Measurements from ENCODE around the gene HPSE2. TPM values are rescaled to one million over a fixed set of nuclear protein-coding genes. Genes with fewer than 3 reads are reported as not detected.

Gene HPSE2
- total RNA-seq, 1 experiment from 2014 or later, result 0.20 TPM

GRCh38 chr10:98817396-98817795, 418.3 kb downstream of the HPSE2 start:
- no peak overlapping the region for H4K8ac ChIP-seq (replicated peaks; ENCODE audit: insufficient read length, low read depth, low read length)
- H3K56ac ChIP-seq (ENCODE audit: insufficient read length, low read depth, low read length), result no peak overlapping the region
- H3K27me3 ChIP-seq (ENCODE audit: insufficient read depth, low read length), result no peaks in the 10 kb centered on the region
- no peak overlapping the region for H3K4me2 ChIP-seq (ENCODE audit: insufficient read depth, insufficient read length, low read length)
- no peak overlapping the region for H2BK15ac ChIP-seq (ENCODE audit: low read depth, low read length)
- H2BK12ac ChIP-seq (ENCODE audit: insufficient read length, low read depth, low read length), result no peak overlapping the region
- no peak overlapping the region for H3T11ph ChIP-seq (ENCODE audit: low read length)
- H3K14ac ChIP-seq (ENCODE audit: insufficient read depth, low read length), result no peak overlapping the region
- no peak overlapping the region for H2BK20ac ChIP-seq (ENCODE audit: low read depth, low read length, poor library complexity, severe bottlenecking)
- no peak for TF ChIP-seq CTCF (conservative IDR thresholded peaks at IDR 0.05)
- H3K4me1 ChIP-seq (ENCODE audit: insufficient read depth, low read length), result no peaks in the 10 kb centered on the region
- no peaks in the 10 kb centered on the region for H3K79me2 ChIP-seq (ENCODE audit: insufficient read depth, low read length)
- Mint-ChIP-seq H3K36me3 (ENCODE audit: insufficient read depth in 1 of 3, low read depth in 3 of 3) (no peaks in the 10 kb centered on the region), H3K9me3 (no peaks in the 10 kb centered on the region), H3K27me3 (ENCODE audit: low read depth) (no peaks in the 10 kb centered on the region), H3K4me1 (peaks cover 8 to 13% of the 10 kb centered on the region in 2 experiments), H3K4me3 (no peak overlapping the region), H3K27ac (no peak overlapping the region)
- H4K91ac ChIP-seq (ENCODE audit: insufficient read length, low read depth, low read length), result no peak overlapping the region
- H3K9ac ChIP-seq (ENCODE audit: extremely low read depth, insufficient read length, low read length), result no peak overlapping the region
- no peak for DNase-seq
- no peak overlapping the region for H4K5ac ChIP-seq (ENCODE audit: insufficient read length, low read depth, low read length)
- no CpG with 5 or more reads among the region's 3 CpGs for WGBS (ENCODE audit: extremely low coverage, insufficient read length, low lambda C conversion rate)
- no peak overlapping the region for H2AFZ ChIP-seq (ENCODE audit: low read length)
- H3K9me3 ChIP-seq (ENCODE audit: control insufficient read depth, low read depth, low read length), result no peaks in the 10 kb centered on the region
- no peaks in the 10 kb centered on the region for H4K20me1 ChIP-seq (ENCODE audit: control insufficient read depth, insufficient read depth, insufficient read length)
- H3K23ac ChIP-seq (ENCODE audit: insufficient read length, low read depth, low read length), result no peak overlapping the region
- no peak overlapping the region for H3K18ac ChIP-seq (ENCODE audit: insufficient read length, low read depth, low read length)
- no peaks in the 10 kb centered on the region for H3K79me1 ChIP-seq (ENCODE audit: insufficient read depth, low read depth, low read length, poor library complexity, severe bottlenecking)
- no peak overlapping the region for H2AK5ac ChIP-seq (ENCODE audit: insufficient read length, low read length)
- H2BK5ac ChIP-seq (ENCODE audit: insufficient read length, low read length), result no peak overlapping the region
- no peaks in the 10 kb centered on the region for H3K23me2 ChIP-seq (ENCODE audit: insufficient read length, low read depth, low read length, poor library complexity, severe bottlenecking)
- H3K27ac ChIP-seq (ENCODE audit: insufficient read length, low read depth, low read length), result no peak overlapping the region
- no peak overlapping the region for H2BK120ac ChIP-seq (ENCODE audit: low read depth, low read length, poor library complexity, severe bottlenecking)
- no peak overlapping the region for H3K4ac ChIP-seq (ENCODE audit: low read depth, low read length)
